Loucy (cell line): ENCODE results near the gene CKLF.

Experiments
- H2AFZ ChIP-seq: fragments of 200-600 bp; sonication (generic); 2 replicates; pipeline ENCODE4 v1.6.0; 2016; ENCODE audit warnings: antibody characterized with exemption, mild to moderate bottlenecking, low read length, moderate library complexity
- H3F3A ChIP-seq: fragments of 200-600 bp; 2 replicates; pipeline ENCODE4 v1.6.0; 2016; ENCODE audit warnings: antibody characterized with exemption, low read depth, mild to moderate bottlenecking
- H3K27me3 ChIP-seq: fragments of 200-600 bp; sonication (generic); 2 replicates; pipeline ENCODE4 v1.6.1; 2014; ENCODE audit warnings: low read length, mild to moderate bottlenecking; ENCODE audit not compliant: insufficient read depth, poor library complexity, severe bottlenecking
- H3K36me3 ChIP-seq: fragments of 200-600 bp; sonication (generic); 2 replicates; pipeline ENCODE4 v1.6.1; 2016; ENCODE audit warnings: low read length; ENCODE audit not compliant: insufficient read depth
- H3K4me1 ChIP-seq: fragments of 200-600 bp; sonication (generic); 2 replicates; pipeline ENCODE4 v1.5.1; 2014; ENCODE audit warnings: low read length, mild to moderate bottlenecking; ENCODE audit not compliant: insufficient read depth, poor library complexity, severe bottlenecking
- H3K4me2 ChIP-seq: fragments of 200-600 bp; sonication (generic); 2 replicates; pipeline ENCODE4 v1.6.0; 2014; ENCODE audit warnings: antibody characterized with exemption, low read length, low read depth, mild to moderate bottlenecking; ENCODE audit not compliant: poor library complexity, severe bottlenecking
- H3K4me3 ChIP-seq: fragments of 200-600 bp; sonication (generic); 2 replicates; pipeline ENCODE4 v1.5.1; 2014; ENCODE audit warnings: low read length, mild to moderate bottlenecking, mixed read lengths; ENCODE audit not compliant: poor library complexity, severe bottlenecking
- H3K79me2 ChIP-seq: fragments of 200-600 bp; sonication (generic); 2 replicates; pipeline ENCODE4 v1.6.1; 2014; ENCODE audit warnings: low read length; ENCODE audit not compliant: insufficient read depth
- H3K9ac ChIP-seq: fragments of 200-600 bp; sonication (generic); 2 replicates; pipeline ENCODE4 v1.6.0; 2014; ENCODE audit warnings: mild to moderate bottlenecking, low read depth, low read length, moderate library complexity; ENCODE audit not compliant: poor library complexity, severe bottlenecking
- H3K9me2 ChIP-seq: fragments of 200-600 bp; sonication (generic); replicated peaks from 2 replicates; pipeline ENCODE4 v1.6.1; 2016; ENCODE audit warnings: low read depth, low read length, mixed read lengths
- H3K9me3 ChIP-seq: fragments of 200-600 bp; sonication (generic); 2 replicates; pipeline ENCODE4 v1.6.1; 2014; ENCODE audit warnings: mild to moderate bottlenecking, antibody characterized with exemption, low read length, low read depth; ENCODE audit not compliant: insufficient read depth
- H4K20me1 ChIP-seq: fragments of 200-600 bp; sonication (generic); 2 replicates; pipeline ENCODE4 v1.6.0; 2014; ENCODE audit warnings: antibody characterized with exemption, low read length, mild to moderate bottlenecking; ENCODE audit not compliant: insufficient read depth, poor library complexity, severe bottlenecking
- CTCF ChIP-seq: fragments of 200-600 bp; sonication (generic); conservative IDR thresholded peaks from 2 replicates; pipeline ENCODE4 v1.5.1; 2014; ENCODE audit warnings: mild to moderate bottlenecking, antibody characterized with exemption, low read length
- EZH2phosphoT487 ChIP-seq: fragments of 200-600 bp; IDR thresholded peaks from 2 replicates; pipeline ENCODE4 v1.6.1; 2018; ENCODE audit warnings: antibody characterized with exemption, mild to moderate bottlenecking, moderate library complexity, borderline replicate concordance

CKLF gene

GRCh38 chr16:66522816-66523590, 29.4 kb upstream of the CKLF start:
- Histone ChIP-seq H3K27me3 (no peaks in the 10 kb centered on the region), H4K20me1 (no peaks in the 10 kb centered on the region), H2AFZ (no peak overlapping the region), H3K9me2 (no peaks in the 10 kb centered on the region), H3K79me2 (peaks cover 8% of the 10 kb centered on the region; the same call in 1 of the 2 replicates), H3K9ac (peak overlapping the region; percentile 63), H3F3A (peaks cover 13% of the 10 kb centered on the region), H3K4me1 (peaks cover 80% of the 10 kb centered on the region), H3K36me3 (no peaks in the 10 kb centered on the region), H3K9me3 (no peaks in the 10 kb centered on the region), H3K4me2 (peak overlapping the region; percentile 71), H3K4me3 (peak overlapping the region; percentile 57)
- TF ChIP-seq EZH2phosphoT487 (no peak), CTCF (no peak)

GRCh38 chr16:66523861-66524354, 28.5 kb upstream of the CKLF start:
- no peaks in the 10 kb centered on the region for H3K27me3 ChIP-seq
- H4K20me1 ChIP-seq = no peaks in the 10 kb centered on the region
- no peak for TF ChIP-seq CTCF
- no peak for TF ChIP-seq EZH2phosphoT487
- H2AFZ ChIP-seq = no peak overlapping the region
- H3K9me2 ChIP-seq = no peaks in the 10 kb centered on the region
- H3K4me2 ChIP-seq = peak overlapping the region; percentile 71
- H3F3A ChIP-seq = peaks cover 13% of the 10 kb centered on the region
- H3K4me3 ChIP-seq = peak overlapping the region; percentile 57
- peak overlapping the region; percentile 63 for H3K9ac ChIP-seq
- peaks cover 5% of the 10 kb centered on the region; the same call in 1 of the 2 replicates for H3K36me3 ChIP-seq
- peaks cover 8% of the 10 kb centered on the region; the same call in 1 of the 2 replicates for H3K79me2 ChIP-seq
- no peaks in the 10 kb centered on the region for H3K9me3 ChIP-seq
- H3K4me1 ChIP-seq = peaks cover 77% of the 10 kb centered on the region

- no peaks in the 10 kb centered on the region for H4K20me1 ChIP-seq
- no peaks in the 10 kb centered on the region for H3K9me2 ChIP-seq
- H3K9ac ChIP-seq = peak overlapping the region; percentile 63
- H3K27me3 ChIP-seq = no peaks in the 10 kb centered on the region
- H3K79me2 ChIP-seq = peaks cover 6% of the 10 kb centered on the region; the same call in 1 of the 2 replicates
- no peaks in the 10 kb centered on the region for H3K9me3 ChIP-seq
- H3F3A ChIP-seq = peaks cover 13% of the 10 kb centered on the region
- H3K4me1 ChIP-seq = peaks cover 74% of the 10 kb centered on the region
- peak overlapping the region; percentile 57 for H3K4me3 ChIP-seq
- H3K36me3 ChIP-seq = peaks cover 5% of the 10 kb centered on the region; the same call in 1 of the 2 replicates
- H3K4me2 ChIP-seq = peak overlapping the region; percentile 71
- H2AFZ ChIP-seq = no peak overlapping the region
- TF ChIP-seq CTCF (peak; percentile 22; the same call in 1 of the 2 replicates), EZH2phosphoT487 (no peak)
Measured at GRCh38 chr16:66524601-66525164, 27.7 kb upstream of the CKLF start.
